Measurements from ENCODE around the gene ASCL2. TPM values are rescaled to one million over a fixed set of nuclear protein-coding genes. Genes with fewer than 3 reads are reported as not detected.

The ASCL2 gene
- total and polyA plus RNA-seq, 8 donors = 0.24 to 7.0 (median 0.95) TPM

GRCh38 chr11:2305788-2306451 is 35.5 kb upstream of the ASCL2 start:
- peak in 1 of 6 donors; percentile 16 for DNase-seq
- H3K4me3 ChIP-seq = no peak overlapping the region
- no peak for TF ChIP-seq CTCF (IDR thresholded peaks at IDR 0.05)
- H3K27ac ChIP-seq = peak overlapping the region in 1 of 4 donors; percentile 28
- no peaks in the 10 kb centered on the region for H3K9me3 ChIP-seq
- FAIRE-seq = no peak
- ATAC-seq = no peak
- WGBS, 2 donors = 43 to 64% methylated on average over 12 of the region's 12 CpGs
- no peaks in the 10 kb centered on the region for H3K36me3 ChIP-seq
- no peaks in the 10 kb centered on the region for H3K27me3 ChIP-seq
- intact Hi-C loops (cut with DNase I) = loop anchor here (2.0 to 10.0 kb wide), 4 partner anchors 111 to 589 kb away; no protein-coding TSS in a partner anchor
- peaks cover 0 to 19% (median 10%) of the 10 kb centered on the region in 3 donors for H3K4me1 ChIP-seq

GRCh38 chr11:2305140-2305778 is 34.9 kb upstream of the ASCL2 start:
- intact Hi-C loops (cut with DNase I) = loop anchor here (2.0 to 10.0 kb wide), 4 partner anchors 112 to 590 kb away; no protein-coding TSS in a partner anchor
- H3K36me3 ChIP-seq = no peaks in the 10 kb centered on the region
- no peak for FAIRE-seq
- no peaks in the 10 kb centered on the region for H3K27me3 ChIP-seq
- TF ChIP-seq CTCF (IDR thresholded peaks at IDR 0.05) = peak; percentile 78 to 88 (median 86)
- H3K27ac ChIP-seq = no peak overlapping the region
- no peak overlapping the region for H3K4me3 ChIP-seq
- H3K4me1 ChIP-seq = peaks cover 0 to 19% (median 10%) of the 10 kb centered on the region in 3 donors
- 23 to 25% methylated on average over 10 of the region's 10 CpGs for WGBS, 2 donors
- H3K9me3 ChIP-seq = no peaks in the 10 kb centered on the region
- ATAC-seq = peak; percentile 60 to 85 (median 82)
- peak; percentile 70 to 98 (median 88) for DNase-seq

GRCh38 chr11:2304506-2305139 is 34.2 kb upstream of the ASCL2 start:
- no peak for TF ChIP-seq CTCF (IDR thresholded peaks at IDR 0.05)
- 65 to 68% methylated on average over 14 of the region's 14 CpGs for WGBS, 2 donors
- ATAC-seq (no peak), DNase-seq (peak in 2 of 6 donors; percentile 12 to 71), FAIRE-seq (no peak)
- Histone ChIP-seq H3K36me3 (no peaks in the 10 kb centered on the region), H3K4me1 (peaks cover 0 to 19% (median 10%) of the 10 kb centered on the region in 3 donors), H3K4me3 (no peak overlapping the region), H3K9me3 (no peaks in the 10 kb centered on the region), H3K27me3 (no peaks in the 10 kb centered on the region), H3K27ac (no peak overlapping the region)
- intact Hi-C loops (cut with DNase I) = loop anchor here (2.0 to 10.0 kb wide), 4 partner anchors 113 to 590 kb away; no protein-coding TSS in a partner anchor

- peak overlapping the region in 3 of 4 donors; percentile 6 to 28 (median 15) for H3K27ac ChIP-seq
- intact Hi-C loops (cut with DNase I) = loop anchor here in 1 of 3 donors (2.0 to 10.0 kb wide), 2 partner anchors 117 to 591 kb away; no protein-coding TSS in a partner anchor
- WGBS, 2 donors = 46 to 47% methylated on average over 15 of the region's 15 CpGs
These were observed 33.5 kb upstream of the ASCL2 start for GRCh38 chr11:2303627-2304505.

More at GRCh38 chr11:2303627-2304505, 33.5 kb upstream of the ASCL2 start:
- FAIRE-seq (no peak), DNase-seq (peak in 2 of 6 donors; percentile 15 to 67), ATAC-seq (peak in 1 of 4 donors; percentile 22)
- Histone ChIP-seq H3K4me3 (no peak overlapping the region), H3K4me1 (peaks cover 0 to 19% (median 10%) of the 10 kb centered on the region in 3 donors), H3K36me3 (no peaks in the 10 kb centered on the region), H3K9me3 (no peaks in the 10 kb centered on the region), H3K27me3 (no peaks in the 10 kb centered on the region)
- no peak for TF ChIP-seq CTCF (IDR thresholded peaks at IDR 0.05)

All from pancreas (tissue), 10 donors.